GM12865 (cell line): ENCODE measurements around the gene GPR143.

ENCODE experiments used
- DNase-seq: peaks from one replicate; pipeline ENCODE4 v3.0.0; 2010; ENCODE audit warnings: low read depth
- H3K4me3 ChIP-seq: 2 replicates; pipeline ENCODE4 v1.5.1; 2011; ENCODE audit warnings: mild to moderate bottlenecking, low read depth, low read length, control low read depth
- CTCF ChIP-seq: IDR thresholded peaks from 2 replicates; pipeline ENCODE4 v1.5.1; 2011; ENCODE audit warnings: low read length, control low read depth, low read depth, inconsistent platforms; ENCODE audit not compliant: insufficient read depth; ENCODE audit errors: missing control alignments

GPR143 gene

DNA sequence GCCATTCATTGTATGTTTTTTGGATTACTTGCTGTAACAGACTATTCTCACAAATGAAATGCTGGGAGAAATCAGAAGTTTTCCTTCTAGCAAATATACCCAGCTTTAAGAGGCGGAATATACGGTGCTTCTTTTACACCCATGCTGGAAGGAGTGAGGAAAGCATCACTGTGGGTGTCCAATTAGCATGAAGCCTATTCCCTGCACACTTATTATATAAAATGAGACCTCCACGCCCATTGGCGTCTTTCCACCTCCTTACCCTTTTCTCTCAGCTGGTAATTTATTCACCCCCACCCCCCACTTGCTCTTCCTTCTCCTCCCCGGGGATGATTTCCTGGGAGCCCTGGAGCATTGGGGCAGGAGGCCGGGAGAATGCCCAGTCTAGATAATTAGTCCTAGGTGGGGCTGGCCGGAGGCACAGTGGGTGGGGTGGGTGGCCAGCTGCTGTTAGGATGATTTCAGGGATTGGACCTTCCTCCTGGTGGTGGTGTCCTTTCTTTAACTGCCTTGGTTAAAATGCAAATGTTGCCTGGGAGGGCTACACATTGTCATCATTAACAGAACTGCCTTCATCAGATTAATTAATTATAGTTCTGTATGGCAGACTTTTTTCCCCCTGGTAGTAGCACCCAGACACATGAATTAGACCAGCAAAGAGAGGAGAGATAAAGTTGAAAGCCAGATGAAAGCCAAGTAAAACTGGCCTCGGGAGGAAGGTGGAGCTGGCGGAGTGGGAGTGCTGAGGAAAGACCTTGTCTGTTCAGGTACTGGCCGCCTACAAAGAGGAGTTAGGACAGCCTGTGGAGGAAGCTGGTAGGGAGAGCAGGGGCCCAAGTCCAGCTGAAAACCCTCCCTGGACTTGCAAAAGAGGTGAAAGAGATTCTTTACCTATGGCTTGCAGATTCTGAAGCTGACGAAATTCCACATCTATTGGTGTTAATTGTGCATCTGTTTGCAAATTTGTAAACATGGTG, 32.0 kb upstream of the GPR143 start:
- H3K4me3 ChIP-seq = no peak overlapping the region
- TF ChIP-seq CTCF = no peak
- no peak for DNase-seq

DNA sequence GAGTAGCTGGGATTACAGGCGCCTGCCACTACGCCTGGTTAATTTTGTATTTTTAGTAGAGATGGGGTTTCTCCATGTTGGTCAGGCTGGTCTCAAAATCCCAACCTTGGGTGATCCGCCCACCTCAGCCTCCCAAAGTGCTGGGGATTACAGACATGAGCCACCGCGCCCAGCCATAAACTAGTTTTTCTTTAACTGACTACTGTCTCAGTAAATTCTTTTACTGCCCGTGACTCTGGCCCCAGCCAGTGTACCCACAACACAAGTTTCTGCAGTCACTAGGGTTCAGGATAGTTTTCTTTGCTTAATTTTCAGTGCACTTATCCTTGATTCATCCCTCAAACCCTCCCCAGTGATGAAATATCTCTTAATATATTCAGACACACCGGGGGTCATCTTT, 28.8 kb upstream of the GPR143 start:
- no peak for DNase-seq
- no peak for TF ChIP-seq CTCF
- no peak overlapping the region for H3K4me3 ChIP-seq

- H3K4me3 ChIP-seq = no peak overlapping the region
- TF ChIP-seq CTCF = no peak
- DNase-seq = no peak
These were observed 25.2 kb upstream of the GPR143 start for GRCh38 chrX:9790866-9791265.

DNA sequence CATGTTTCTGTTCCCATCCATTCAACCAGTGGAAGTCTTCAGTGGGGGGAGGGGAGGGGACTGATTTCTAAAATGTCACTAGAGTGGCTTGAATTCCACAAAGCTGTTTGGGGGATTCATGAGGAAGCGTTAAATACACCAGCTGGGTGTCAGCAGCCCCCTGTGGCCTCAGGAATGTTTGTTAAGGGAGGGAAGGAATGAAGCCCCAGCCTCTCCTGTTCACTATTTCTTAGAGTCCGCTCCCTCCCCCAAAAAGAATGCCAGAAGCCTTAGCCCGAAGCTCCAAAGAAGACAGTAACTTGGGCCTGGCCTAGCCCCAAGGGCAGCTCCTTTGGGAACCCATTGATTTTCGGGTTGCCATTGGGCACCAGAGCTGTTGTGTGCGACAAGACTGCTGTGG, 23.9 kb upstream of the GPR143 start:
- H3K4me3 ChIP-seq = no peak overlapping the region
- TF ChIP-seq CTCF = no peak
- DNase-seq = no peak

DNA sequence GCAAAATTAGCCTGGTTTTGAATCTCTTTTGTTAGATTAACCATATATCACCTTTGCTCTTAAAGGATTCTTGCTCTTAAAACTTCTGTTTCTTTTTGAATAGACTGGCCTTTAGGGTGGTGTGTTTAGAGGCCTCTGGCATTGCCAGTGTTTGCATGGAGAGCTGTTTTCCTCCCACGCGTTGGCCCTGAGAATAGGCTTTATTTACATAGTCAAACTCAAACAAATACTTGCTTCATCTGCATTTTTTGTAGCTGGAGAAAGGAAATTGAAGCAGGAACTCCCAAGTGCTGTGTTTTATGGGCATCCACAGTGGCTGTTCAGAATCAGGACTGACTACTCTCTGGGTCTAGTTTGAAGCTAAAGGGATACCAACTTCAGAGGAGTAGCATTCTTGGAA, 23.3 kb upstream of the GPR143 start:
- TF ChIP-seq CTCF = no peak
- no peak for DNase-seq
- H3K4me3 ChIP-seq = no peak overlapping the region

DNA sequence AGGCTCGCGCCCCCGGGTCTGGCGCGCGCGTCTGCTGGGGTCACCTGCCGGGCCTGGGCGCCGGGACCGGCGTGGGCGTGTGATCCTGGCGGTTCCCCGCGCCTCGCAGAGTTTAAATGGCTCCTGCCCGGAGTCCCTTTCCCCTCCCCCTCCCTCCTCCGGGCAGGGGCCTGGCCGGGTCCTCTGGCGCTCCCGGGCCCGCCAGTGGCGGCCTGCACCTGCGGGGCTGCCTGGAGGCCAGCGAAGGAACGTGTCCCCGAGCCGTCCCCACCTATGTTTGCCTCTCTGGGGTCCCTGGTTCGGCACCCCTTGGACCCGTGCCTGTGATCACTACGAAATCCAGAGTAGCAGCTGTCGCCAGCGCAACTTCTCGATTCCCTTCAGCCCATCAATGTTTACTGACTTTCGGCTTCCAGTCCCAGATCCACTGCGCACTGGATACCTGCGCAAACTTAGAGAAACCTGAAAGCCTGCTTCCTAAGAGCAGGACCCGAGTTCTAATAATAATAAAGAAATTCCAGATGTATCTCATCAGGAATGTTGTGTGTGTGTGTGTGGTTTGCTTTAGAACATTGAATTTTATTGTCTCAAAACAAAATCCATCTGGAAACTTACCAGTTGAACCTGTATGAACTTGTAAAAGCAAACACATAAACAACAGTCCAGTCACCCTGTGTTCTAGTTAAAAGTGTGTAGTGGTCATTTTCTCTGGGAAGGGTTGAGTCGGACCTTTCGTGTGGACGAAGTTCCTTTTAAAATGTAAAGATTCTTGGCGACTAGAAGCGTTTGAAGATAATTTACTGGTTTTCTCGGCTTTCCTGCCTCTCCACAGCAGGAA, 21.4 kb upstream of the GPR143 start:
- DNase-seq = no peak
- no peak for TF ChIP-seq CTCF
- H3K4me3 ChIP-seq = no peak overlapping the region
